Measurements from ENCODE around the gene TGIF2.

Gene TGIF2

GRCh38 chr20:36540551-36541211 is 32.7 kb upstream of the TGIF2 start:
- H3K27ac ChIP-seq (ENCODE audit: low read depth, low read length) = no peak overlapping the region
- H3K4me1 ChIP-seq (ENCODE audit: control insufficient read depth, low read length) = peaks cover 15% of the 10 kb centered on the region
- TF ChIP-seq, protein P1, sequence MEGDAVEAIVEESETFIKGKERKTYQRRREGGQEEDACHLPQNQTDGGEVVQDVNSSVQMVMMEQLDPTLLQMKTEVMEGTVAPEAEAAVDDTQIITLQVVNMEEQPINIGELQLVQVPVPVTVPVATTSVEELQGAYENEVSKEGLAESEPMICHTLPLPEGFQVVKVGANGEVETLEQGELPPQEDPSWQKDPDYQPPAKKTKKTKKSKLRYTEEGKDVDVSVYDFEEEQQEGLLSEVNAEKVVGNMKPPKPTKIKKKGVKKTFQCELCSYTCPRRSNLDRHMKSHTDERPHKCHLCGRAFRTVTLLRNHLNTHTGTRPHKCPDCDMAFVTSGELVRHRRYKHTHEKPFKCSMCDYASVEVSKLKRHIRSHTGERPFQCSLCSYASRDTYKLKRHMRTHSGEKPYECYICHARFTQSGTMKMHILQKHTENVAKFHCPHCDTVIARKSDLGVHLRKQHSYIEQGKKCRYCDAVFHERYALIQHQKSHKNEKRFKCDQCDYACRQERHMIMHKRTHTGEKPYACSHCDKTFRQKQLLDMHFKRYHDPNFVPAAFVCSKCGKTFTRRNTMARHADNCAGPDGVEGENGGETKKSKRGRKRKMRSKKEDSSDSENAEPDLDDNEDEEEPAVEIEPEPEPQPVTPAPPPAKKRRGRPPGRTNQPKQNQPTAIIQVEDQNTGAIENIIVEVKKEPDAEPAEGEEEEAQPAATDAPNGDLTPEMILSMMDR (IDR thresholded peaks at IDR 0.05; ENCODE audit: low read depth, low read length, poor library complexity, severe bottlenecking) = no peak
- no peak for TF ChIP-seq EZH2phosphoT487 (IDR thresholded peaks at IDR 0.05; ENCODE audit: borderline replicate concordance, low read length)
- no peaks in the 10 kb centered on the region for H3K79me2 ChIP-seq (ENCODE audit: control insufficient read depth, low read length)
- no peaks in the 10 kb centered on the region for H3K9me3 ChIP-seq (ENCODE audit: control insufficient read depth, insufficient read depth, low read length)
- H4K20me1 ChIP-seq (ENCODE audit: control insufficient read depth, insufficient read depth, low read depth, low read length) = no peaks in the 10 kb centered on the region
- no peaks in the 10 kb centered on the region for H3K9me2 ChIP-seq (replicated peaks; ENCODE audit: control insufficient read depth, low read length)
- H3K27me3 ChIP-seq (ENCODE audit: control insufficient read depth, low read length) = peaks cover 5% of the 10 kb centered on the region; the same call in 1 of the 2 replicates
- H3K4me3 ChIP-seq (ENCODE audit: low read length) = no peak overlapping the region
- peaks cover 2% of the 10 kb centered on the region; the same call in 1 of the 2 replicates for H3F3A ChIP-seq (ENCODE audit: control insufficient read depth, insufficient read depth)
- H3K4me2 ChIP-seq (ENCODE audit: low read length) = peak overlapping the region; percentile 51
- no peaks in the 10 kb centered on the region for H3K36me3 ChIP-seq (ENCODE audit: control insufficient read depth, low read length)

DNA sequence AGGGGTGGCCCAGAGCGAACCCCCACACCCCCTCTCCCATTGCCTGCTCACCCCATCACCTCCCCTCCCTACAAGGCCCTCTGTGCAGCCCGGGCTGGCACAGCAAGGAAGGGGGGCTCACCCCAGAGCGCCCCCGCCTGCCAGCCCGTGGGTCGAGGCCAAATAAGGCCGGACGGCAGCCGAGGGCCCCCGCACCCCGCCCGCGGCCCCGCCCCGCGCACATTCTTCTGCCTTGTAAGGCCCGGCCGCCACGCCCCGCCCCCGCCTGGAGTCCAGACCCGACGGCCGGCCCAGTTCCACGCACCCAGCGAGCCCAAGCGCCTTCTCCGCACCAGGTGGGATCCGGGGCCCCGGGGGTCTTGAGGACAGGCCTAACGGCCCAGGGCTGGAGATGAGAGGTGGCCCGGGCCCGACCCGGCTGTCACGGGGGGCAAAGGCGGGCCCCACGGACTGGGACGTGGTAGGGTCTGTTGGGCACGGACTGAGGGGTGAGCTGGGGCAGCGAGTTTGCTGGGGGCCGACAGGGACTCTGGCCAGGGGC is 32.1 kb upstream of the TGIF2 start, which contains the start of gene MYL9:
MYL9 (plus strand) TSS at position 293 of the 541 bp plus-strand sequence. CDS start 3,366 bp downstream, outside the sequence.
- no peaks in the 10 kb centered on the region for H3K79me2 ChIP-seq (ENCODE audit: control insufficient read depth, low read length)
- no peaks in the 10 kb centered on the region for H4K20me1 ChIP-seq (ENCODE audit: control insufficient read depth, insufficient read depth, low read depth, low read length)
- no peak for TF ChIP-seq EZH2phosphoT487 (IDR thresholded peaks at IDR 0.05; ENCODE audit: borderline replicate concordance, low read length)
- TF ChIP-seq, protein P1 (IDR thresholded peaks at IDR 0.05; ENCODE audit: low read depth, low read length, poor library complexity, severe bottlenecking) = no peak
- H3K4me3 ChIP-seq (ENCODE audit: low read length) = peak within 1 kb of the TSS; percentile 40; the same call in 1 of the 2 replicates
- no peaks in the 10 kb centered on the region for H3K36me3 ChIP-seq (ENCODE audit: control insufficient read depth, low read length)
- peaks cover 2% of the 10 kb centered on the region; the same call in 1 of the 2 replicates for H3F3A ChIP-seq (ENCODE audit: control insufficient read depth, insufficient read depth)
- H3K27ac ChIP-seq (ENCODE audit: low read depth, low read length) = no peak within 1 kb of the TSS
- H3K4me2 ChIP-seq (ENCODE audit: low read length) = peak within 1 kb of the TSS; percentile 51
- H3K9me2 ChIP-seq (replicated peaks; ENCODE audit: control insufficient read depth, low read length) = no peaks in the 10 kb centered on the region
- H3K27me3 ChIP-seq (ENCODE audit: control insufficient read depth, low read length) = peaks cover 5% of the 10 kb centered on the region; the same call in 1 of the 2 replicates
- H3K4me1 ChIP-seq (ENCODE audit: control insufficient read depth, low read length) = peaks cover 15% of the 10 kb centered on the region
- H3K9me3 ChIP-seq (ENCODE audit: control insufficient read depth, insufficient read depth, low read length) = no peaks in the 10 kb centered on the region

DNA sequence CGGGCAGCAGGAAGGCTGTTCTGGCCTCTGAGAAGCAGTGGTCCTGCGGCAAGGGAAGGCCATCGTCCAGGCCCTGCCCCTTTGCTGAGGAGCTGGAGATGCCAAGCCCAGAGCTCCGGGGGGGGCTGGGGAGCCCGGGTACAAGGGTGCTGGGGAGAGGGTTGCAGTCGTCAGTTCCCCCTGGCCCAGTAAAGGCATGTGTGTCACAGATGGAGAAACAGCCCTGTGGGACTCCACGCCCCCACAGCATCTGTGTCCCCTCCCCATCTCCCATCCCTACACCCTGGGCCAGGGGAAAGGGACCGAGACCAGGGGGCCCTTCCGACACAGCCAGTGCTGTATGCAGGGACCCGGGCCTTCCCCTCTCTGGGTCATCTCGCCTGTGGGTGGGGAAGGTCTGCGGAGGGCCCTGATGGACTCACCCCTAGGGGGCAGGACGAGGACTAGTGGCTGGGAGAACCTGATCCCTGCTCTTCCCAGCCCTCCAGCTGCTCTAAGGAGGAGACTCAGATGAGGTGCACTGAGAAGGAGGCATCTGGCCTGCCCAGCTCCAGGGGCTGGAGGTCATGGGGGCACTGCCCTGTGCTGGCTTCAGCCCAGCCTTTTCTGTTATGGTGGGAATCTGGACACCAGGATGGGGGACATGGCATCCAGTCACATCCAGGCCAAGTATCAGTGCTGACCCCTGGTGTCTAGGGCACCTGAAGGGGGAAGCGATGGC is 31.5 kb upstream of the TGIF2 start:
- TF ChIP-seq EZH2phosphoT487 (IDR thresholded peaks at IDR 0.05; ENCODE audit: borderline replicate concordance, low read length) = no peak
- TF ChIP-seq, protein P1 (IDR thresholded peaks at IDR 0.05; ENCODE audit: low read depth, low read length, poor library complexity, severe bottlenecking) = peak; percentile 62
- no peak overlapping the region for H3K27ac ChIP-seq (ENCODE audit: low read depth, low read length)
- H3K27me3 ChIP-seq (ENCODE audit: control insufficient read depth, low read length) = peaks cover 5% of the 10 kb centered on the region; the same call in 1 of the 2 replicates
- H3K9me3 ChIP-seq (ENCODE audit: control insufficient read depth, insufficient read depth, low read length) = no peaks in the 10 kb centered on the region
- no peaks in the 10 kb centered on the region for H3K79me2 ChIP-seq (ENCODE audit: control insufficient read depth, low read length)
- H4K20me1 ChIP-seq (ENCODE audit: control insufficient read depth, insufficient read depth, low read depth, low read length) = no peaks in the 10 kb centered on the region
- no peaks in the 10 kb centered on the region for H3K36me3 ChIP-seq (ENCODE audit: control insufficient read depth, low read length)
- H3K4me2 ChIP-seq (ENCODE audit: low read length) = peak overlapping the region; percentile 51
- peaks cover 2% of the 10 kb centered on the region; the same call in 1 of the 2 replicates for H3F3A ChIP-seq (ENCODE audit: control insufficient read depth, insufficient read depth)
- no peaks in the 10 kb centered on the region for H3K9me2 ChIP-seq (replicated peaks; ENCODE audit: control insufficient read depth, low read length)
- H3K4me1 ChIP-seq (ENCODE audit: control insufficient read depth, low read length) = peaks cover 10% of the 10 kb centered on the region
- peak overlapping the region; percentile 40; the same call in 1 of the 2 replicates for H3K4me3 ChIP-seq (ENCODE audit: low read length)
